KMS-11 (cell line): ENCODE results near the gene PIP4K2A.

Source experiments
- H2AFZ ChIP-seq: fragments of 200-600 bp; sonication (generic); 2 replicates; pipeline ENCODE4 v1.6.1; 2016; ENCODE audit warnings: antibody characterized with exemption, mixed run types, low read depth
- H3K27ac ChIP-seq: fragments of 200-600 bp; sonication (generic); 2 replicates; pipeline ENCODE4 v1.6.1; 2016; ENCODE audit warnings: mild to moderate bottlenecking, mixed run types
- H3K27me3 ChIP-seq: fragments of 200-600 bp; sonication (generic); 2 replicates; pipeline ENCODE4 v1.6.1; 2017; ENCODE audit warnings: mild to moderate bottlenecking, low read depth, mixed run types, moderate library complexity; ENCODE audit not compliant: insufficient read depth
- H3K36me3 ChIP-seq: fragments of 200-600 bp; sonication (generic); 2 replicates; pipeline ENCODE4 v1.6.1; 2017; ENCODE audit warnings: mild to moderate bottlenecking, mixed run types; ENCODE audit not compliant: insufficient read depth
- H3K4me1 ChIP-seq: fragments of 200-600 bp; sonication (generic); 2 replicates; pipeline ENCODE4 v1.6.1; 2016; ENCODE audit warnings: mild to moderate bottlenecking, low read depth, mixed run types; ENCODE audit not compliant: poor library complexity, severe bottlenecking
- H3K4me2 ChIP-seq: fragments of 200-600 bp; sonication (generic); 2 replicates; pipeline ENCODE4 v1.7.0; 2016; ENCODE audit warnings: mild to moderate bottlenecking, mixed run types
- H3K4me3 ChIP-seq: fragments of 200-600 bp; sonication (generic); IDR thresholded peaks from 2 replicates; pipeline ENCODE4 v1.6.1; 2017; ENCODE audit warnings: low read depth, low read length, mixed read lengths; ENCODE audit not compliant: insufficient read depth
- H3K79me2 ChIP-seq: fragments of 200-600 bp; sonication (generic); 2 replicates; pipeline ENCODE4 v1.6.1; 2016; ENCODE audit warnings: low read depth, mixed run types; ENCODE audit not compliant: insufficient read depth
- H3K9ac ChIP-seq: fragments of 200-600 bp; sonication (generic); 2 replicates; pipeline ENCODE4 v1.6.1; 2016; ENCODE audit warnings: mild to moderate bottlenecking, mixed run types
- H4K20me1 ChIP-seq: fragments of 200-600 bp; sonication (generic); 2 replicates; pipeline ENCODE4 v1.6.1; 2016; ENCODE audit warnings: mild to moderate bottlenecking, mixed run types; ENCODE audit not compliant: insufficient read depth
- CTCF ChIP-seq: fragments of 200-600 bp; sonication (generic); conservative IDR thresholded peaks from 2 replicates; pipeline ENCODE4 v1.6.1; 2017; ENCODE audit warnings: low read depth, mild to moderate bottlenecking, antibody characterized with exemption, low read length, moderate library complexity, mixed read lengths

The PIP4K2A gene

DNA sequence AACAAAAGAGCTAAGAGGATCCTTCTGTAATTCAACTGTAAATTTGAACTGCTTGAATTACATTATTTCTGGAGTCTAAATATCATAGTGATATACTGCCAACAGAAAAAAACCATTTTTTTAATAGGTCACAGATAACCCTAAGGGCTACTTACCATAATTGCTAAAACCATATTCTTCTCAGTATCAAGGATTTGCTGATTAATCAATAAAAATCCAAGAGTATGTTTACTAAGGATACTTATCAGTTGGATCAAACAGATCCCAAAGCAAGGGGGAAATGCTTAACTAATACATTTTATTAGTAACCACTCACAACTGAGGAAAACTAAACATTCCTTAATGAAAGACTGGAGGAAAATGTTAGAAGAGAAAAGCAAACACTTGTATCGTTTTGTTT, 166.0 kb downstream of the PIP4K2A start:
- H3K27me3 ChIP-seq, result no peaks in the 10 kb centered on the region
- no peak overlapping the region for H3K27ac ChIP-seq
- no peaks in the 10 kb centered on the region for H3K79me2 ChIP-seq
- no peak for TF ChIP-seq CTCF
- H3K4me2 ChIP-seq, result no peak overlapping the region
- no peak overlapping the region for H3K9ac ChIP-seq
- H3K36me3 ChIP-seq, result no peaks in the 10 kb centered on the region; the same call in 1 of the 2 replicates
- H3K4me1 ChIP-seq, result no peaks in the 10 kb centered on the region
- no peak overlapping the region for H2AFZ ChIP-seq
- H3K4me3 ChIP-seq, result no peak overlapping the region
- no peaks in the 10 kb centered on the region for H4K20me1 ChIP-seq

- Histone ChIP-seq H2AFZ (no peak overlapping the region), H4K20me1 (no peaks in the 10 kb centered on the region), H3K4me3 (no peak overlapping the region), H3K27me3 (no peaks in the 10 kb centered on the region), H3K36me3 (no peaks in the 10 kb centered on the region; the same call in 1 of the 2 replicates), H3K9ac (no peak overlapping the region), H3K27ac (no peak overlapping the region), H3K4me2 (no peak overlapping the region), H3K4me1 (no peaks in the 10 kb centered on the region), H3K79me2 (no peaks in the 10 kb centered on the region)
- TF ChIP-seq CTCF, result no peak
Observed at GRCh38 chr10:22545643-22546042, 168.7 kb downstream of the PIP4K2A start.

GRCh38 chr10:22544325-22545068, 169.9 kb downstream of the PIP4K2A start:
- Histone ChIP-seq H3K79me2 (no peaks in the 10 kb centered on the region), H3K27ac (no peak overlapping the region), H4K20me1 (no peaks in the 10 kb centered on the region), H3K4me1 (no peaks in the 10 kb centered on the region), H3K27me3 (no peaks in the 10 kb centered on the region), H3K4me2 (no peak overlapping the region), H3K9ac (no peak overlapping the region), H3K36me3 (no peaks in the 10 kb centered on the region; the same call in 1 of the 2 replicates), H2AFZ (no peak overlapping the region), H3K4me3 (no peak overlapping the region)
- TF ChIP-seq CTCF, result no peak

DNA sequence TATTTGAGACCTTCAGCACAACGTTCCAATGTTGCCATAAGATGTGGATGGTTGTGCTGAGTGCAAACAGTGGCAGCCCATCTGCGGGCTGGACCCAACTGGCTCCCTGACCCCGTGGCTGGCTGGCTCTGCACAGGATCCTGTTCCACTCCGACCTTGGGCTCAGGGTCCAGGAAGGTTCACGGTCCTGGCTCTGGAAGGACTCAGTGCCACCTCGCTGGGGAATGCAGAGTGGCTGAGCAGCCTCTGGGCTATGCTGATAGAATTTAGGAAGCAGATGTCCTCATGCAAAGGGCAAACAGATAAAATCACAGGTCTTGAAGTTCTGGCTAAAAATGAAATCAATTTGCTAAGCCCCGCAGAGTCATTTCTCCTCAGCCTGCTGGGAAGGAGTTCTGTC, 171.6 kb downstream of the PIP4K2A start:
- Histone ChIP-seq H4K20me1 (no peaks in the 10 kb centered on the region), H3K4me2 (no peak overlapping the region), H2AFZ (no peak overlapping the region), H3K27ac (no peak overlapping the region), H3K27me3 (no peaks in the 10 kb centered on the region), H3K9ac (no peak overlapping the region), H3K36me3 (no peaks in the 10 kb centered on the region; the same call in 1 of the 2 replicates), H3K4me1 (no peaks in the 10 kb centered on the region), H3K79me2 (no peaks in the 10 kb centered on the region), H3K4me3 (no peak overlapping the region)
- TF ChIP-seq CTCF, result no peak
